GM12873 (cell line): ENCODE results near the gene LGALS3.

Source experiments
- CTCF ChIP-seq: IDR thresholded peaks from 2 replicates; pipeline ENCODE4 v1.5.1; 2012; ENCODE audit warnings: low read depth, mild to moderate bottlenecking, moderate library complexity, low read length, control low read depth; ENCODE audit not compliant: insufficient read depth; ENCODE audit errors: missing control alignments

The LGALS3 gene

GRCh38 chr14:55105991-55106390, 23.1 kb upstream of the LGALS3 start:
- no peak for TF ChIP-seq CTCF

GRCh38 chr14:55107766-55108554, 21.1 kb upstream of the LGALS3 start:
- TF ChIP-seq CTCF = no peak

- no peak for TF ChIP-seq CTCF
These were observed 19.2 kb upstream of the LGALS3 start for GRCh38 chr14:55109836-55110235.

- peak; percentile 4 for TF ChIP-seq CTCF
These were observed 17.8 kb upstream of the LGALS3 start for GRCh38 chr14:55111122-55111708.

GRCh38 chr14:55114720-55115119, 14.3 kb upstream of the LGALS3 start:
- TF ChIP-seq CTCF = no peak

GRCh38 chr14:55115460-55115859, 13.6 kb upstream of the LGALS3 start:
- TF ChIP-seq CTCF = no peak

GRCh38 chr14:55115861-55116245, 13.2 kb upstream of the LGALS3 start:
- TF ChIP-seq CTCF = no peak
